ENCODE results near the gene CEP95. TPM values are rescaled to one million over a fixed set of nuclear protein-coding genes. Genes with fewer than 3 reads are reported as not detected.

CEP95 gene
- polyA plus RNA-seq, 1 donor from 2014 or later = 15.4 TPM

Other genes with a start within 250 kb of the CEP95 start
- gene TEX2, start 243.7 kb upstream of the CEP95 start, polyA plus RNA-seq = 2.8 TPM
- 27.9 TPM for gene PECAM1, start 116.1 kb upstream of the CEP95 start, polyA plus RNA-seq
- 1.9 TPM for gene MILR1, start 57.9 kb upstream of the CEP95 start, polyA plus RNA-seq
- 9.3 TPM for gene POLG2, start 9.9 kb upstream of the CEP95 start, polyA plus RNA-seq
- gene DDX5, start 688 bp upstream of the CEP95 start, polyA plus RNA-seq = 1,084 TPM
- 3.2 TPM for gene SMURF2, start 155.3 kb downstream of the CEP95 start, polyA plus RNA-seq